K562 (cell line): Measurements from ENCODE around the gene PCDHGA7. TPM values are rescaled to one million over a fixed set of nuclear protein-coding genes. Genes with fewer than 3 reads are reported as not detected.

Source experiments
- ATAC-seq: fragments of 200-7000 bp; cut with Tn5 transposase; 3 replicates; pipeline ENCODE4 v1.9.1; 2020; ENCODE audit warnings: moderate library complexity
- BruUV-seq: library from RNA; stranded (reverse); fragments of 400-500 nt; replicated peaks from 2 replicates; lab custom pipeline; 2021; lab: Mats Ljungman, UMichigan
- CTCF ChIA-PET: fragments of 300-600 bp; formaldehyde crosslinking; extraction: SDS; loops from one replicate; lab custom pipeline; 2021; ENCODE audit warnings: low intra/inter-chr PET ratio; lab: Yijun Ruan, JAX
- POLR2A ChIA-PET: fragments of 300-600, 350-650 bp; sonication (Branson Sonifier 250); formaldehyde crosslinking; extraction: SDS; loops from one replicate; lab custom pipeline; 2021; ENCODE audit warnings: antibody characterized with exemption, inconsistent platforms; lab: Yijun Ruan, JAX
- DNase-seq, 4 experiments: peaks; one replicate each; pipeline versions ENCODE4 v3.0.0 to v3.0.0-alpha.2; 2011 to 2018; ENCODE audit warnings: low spot score in 3 of 4, mixed read lengths in 3 of 4; ENCODE audit errors: extremely low read depth in 1 of 4
- FAIRE-seq: peaks from 2 replicates; lab custom pipeline; 2011; peaks lifted over from hg19 to GRCh38; lab: Jason Lieb, UNC
- H2AFZ ChIP-seq: 2 replicates; pipeline ENCODE4 v1.6.0; 2011; ENCODE audit warnings: low read depth, low read length, control low read depth, inconsistent platforms
- H3K27ac ChIP-seq: fragments of 200-600 bp; 3 replicates; pipeline ENCODE4 v1.8.0; 2011; ENCODE audit warnings: low read depth, mild to moderate bottlenecking, control low read depth, inconsistent platforms, low read length, moderate library complexity, mixed read lengths; ENCODE audit errors: extremely low read depth
- H3K27me3 ChIP-seq, 2 experiments: fragments of 300-600 bp in 1 of 2; 2 replicates in 1 of 2; 3 replicates in 1 of 2; pipeline versions ENCODE4 v1.6.0 to v1.8.0; 2011; ENCODE audit warnings: inconsistent platforms in 2 of 2, low read length in 2 of 2, mild to moderate bottlenecking in 1 of 2, mixed read lengths in 1 of 2, moderate library complexity in 1 of 2; ENCODE audit not compliant: control insufficient read depth in 2 of 2, insufficient read depth in 2 of 2
- H3K36me3 ChIP-seq: fragments of 300-600 bp; 3 replicates; pipeline ENCODE4 v1.8.0; 2011; ENCODE audit warnings: mild to moderate bottlenecking, low read length, inconsistent platforms; ENCODE audit not compliant: control insufficient read depth, insufficient read depth
- H3K4me1 ChIP-seq, 2 experiments: fragments of 200-600 bp in 1 of 2; replicated peaks in 1 of 2; 2 replicates in 1 of 2; 3 replicates in 1 of 2; pipeline versions ENCODE4 v1.5.1 to v1.8.0; 2011; ENCODE audit warnings: inconsistent platforms in 2 of 2, low read length in 2 of 2, mild to moderate bottlenecking in 1 of 2, mixed read lengths in 1 of 2, moderate library complexity in 1 of 2; ENCODE audit not compliant: control insufficient read depth in 2 of 2, insufficient read depth in 2 of 2
- H3K4me2 ChIP-seq: 2 replicates; pipeline ENCODE4 v1.6.1; 2011; ENCODE audit warnings: low read length, control low read depth, inconsistent platforms, mixed read lengths; ENCODE audit not compliant: insufficient read depth
- H3K4me3 ChIP-seq: fragments of 200-600 bp; sonication (generic), shearing (Covaris generic); 2 replicates; pipeline ENCODE4 v1.5.1; 2016; ENCODE audit warnings: control low read depth, inconsistent platforms
- H3K79me2 ChIP-seq: fragments of 200-600 bp; 3 replicates; pipeline ENCODE4 v1.8.0; 2011; ENCODE audit warnings: low read length, inconsistent platforms; ENCODE audit not compliant: control insufficient read depth, insufficient read depth
- H3K9ac ChIP-seq, 2 experiments: 2 replicates each; pipeline versions ENCODE4 v1.6.0 to v1.6.1; 2011; ENCODE audit warnings: low read depth in 2 of 2, low read length in 2 of 2, control low read depth in 1 of 2, inconsistent platforms in 1 of 2, mild to moderate bottlenecking in 1 of 2, mixed read lengths in 1 of 2; ENCODE audit not compliant: insufficient read depth in 1 of 2
- H3K9me1 ChIP-seq: one replicate; pipeline ENCODE4 v1.6.0; 2011; ENCODE audit warnings: inconsistent platforms, mild to moderate bottlenecking, low read length, moderate library complexity; ENCODE audit not compliant: control insufficient read depth, insufficient read depth
- H3K9me3 ChIP-seq: replicated peaks from 2 replicates; pipeline ENCODE4 v1.5.1; 2011; ENCODE audit warnings: low read depth, low read length, inconsistent platforms; ENCODE audit not compliant: control insufficient read depth, insufficient read depth
- H4K20me1 ChIP-seq: replicated peaks from 2 replicates; pipeline ENCODE4 v1.6.1; 2011; ENCODE audit warnings: low read length, inconsistent platforms, mixed read lengths; ENCODE audit not compliant: control insufficient read depth, insufficient read depth
- ATF7 ChIP-seq: fragments of 450-650 bp; IDR thresholded peaks from 2 replicates; pipeline ENCODE4 v1.7.1; 2014; ENCODE audit warnings: mild to moderate bottlenecking, moderate library complexity
- BMI1 ChIP-seq: fragments of 150-350 bp; IDR thresholded peaks from 2 replicates; pipeline ENCODE4 v1.6.1; 2014; ENCODE audit warnings: low read length
- ETV6 ChIP-seq, 3 experiments: fragments of 150-350 bp in 1 of 3; sonication (generic) in 1 of 3; formaldehyde crosslinking in 1 of 3; IDR thresholded peaks; 2 replicates each; pipeline versions ENCODE4 v1.6.1 to v1.8.0; 2014 to 2022; ENCODE audit warnings: borderline replicate concordance in 2 of 3, low read depth in 2 of 3, antibody characterized with exemption in 1 of 3, low read length in 1 of 3, mild to moderate bottlenecking in 1 of 3, missing genetic modification reagents in 1 of 3
- NR0B1 ChIP-seq: fragments of 450-650 bp; IDR thresholded peaks from one replicate; pipeline ENCODE4 v1.6.1; 2018; ENCODE audit warnings: mild to moderate bottlenecking, moderate library complexity; ENCODE audit not compliant: partially characterized antibody
- RAD21 ChIP-seq, 2 experiments: fragments of 250-450 bp in 1 of 2; fragments of 450-650 bp in 1 of 2; sonication (Bioruptor Pico) in 1 of 2; formaldehyde crosslinking in 1 of 2; IDR thresholded peaks in 1 of 2; conservative IDR thresholded peaks in 1 of 2; 2 replicates each; pipeline versions ENCODE4 v1.4.0 to v1.8.0; 2020 to 2022; ENCODE audit warnings: mild to moderate bottlenecking in 2 of 2, moderate library complexity in 1 of 2
- REST ChIP-seq, 2 experiments: fragments of 450-650 bp; formaldehyde crosslinking in 1 of 2; IDR thresholded peaks; 2 replicates each; pipeline versions ENCODE4 v1.4.0 to v1.6.1; 2014 to 2020; ENCODE audit warnings: mild to moderate bottlenecking in 2 of 2, borderline replicate concordance in 1 of 2, low read depth in 1 of 2
- SMC3 ChIP-seq: conservative IDR thresholded peaks from 2 replicates; pipeline ENCODE4 v1.6.1; 2011; ENCODE audit warnings: low read depth, low read length, improper control_type of control experiment; ENCODE audit not compliant: insufficient read depth
- ZSCAN29 ChIP-seq: fragments of 450-650 bp; IDR thresholded peaks from 2 replicates; pipeline ENCODE4 v1.6.1; 2017
- whole genome bisulfite sequencing: fragments of 100-300 bp; shearing (Covaris generic); methylation state at CpG from one replicate; pipeline ENCODE4 v1.1.6; 2016; ENCODE audit warnings: low coverage, mixed read lengths; ENCODE audit not compliant: insufficient coverage; ENCODE audit errors: missing lambda C conversion rate; 5-methylcytosine and 5-hydroxymethylcytosine counted together
- in situ Hi-C: fragments of 300-500 bp; cut with MboI; formaldehyde crosslinking; loops from 4 replicates; pipeline ENCODE4 v1.15.0; 2018; ENCODE audit warnings: inconsistent platforms, mixed read lengths
- intact Hi-C: fragments of 100-400 bp; cut with micrococcal nuclease; formaldehyde crosslinking; loops from 2 replicates; pipeline ENCODE4 v1.14.2; 2022
- polyA plus RNA-seq, 8 experiments: library from polyadenylated mRNA; depleted of rRNA in 4 of 8; stranded (reverse) in 5 of 8; unstranded in 3 of 8; fragments of >200 nt; fragmentation: Nextera tagmentation in 2 of 8; fragmentation: Illumina TruSeq in 1 of 8; extraction: Ambion mirVana in 2 of 8; extraction: Trizol in 1 of 8; gene quantifications; 2 replicates each; pipeline versions ENCODE4 v1.2.1 to v1.2.3, GENCODE V29; 2011 to 2014; ENCODE audit warnings: inconsistent platforms in 1 of 8, missing spikeins in 1 of 8
- total RNA-seq, 7 experiments: library from RNA; depleted of rRNA in 6 of 7; stranded (reverse); fragments of >200 nt in 6 of 7; fragmentation: Illumina TruSeq in 2 of 7; extraction: Trizol in 2 of 7; gene quantifications; 2 replicates each; pipeline versions ENCODE4 v1.2.1 to v1.2.3, GENCODE V29; 2011 to 2021; ENCODE audit warnings: low replicate concordance in 1 of 7

PCDHGA7 gene
- total and polyA plus RNA-seq, 9 of the 15 experiments (the other 6 are each of a cell fraction or from before 2014, with no cell fraction given) = 0.03 to 0.11 (median 0.06) TPM; not detected in 5

GRCh38 chr5:141402553-141403243 lies 20.2 kb downstream of the PCDHGA7 start, which contains the start of gene PCDHGA9:
Gene PCDHGA9 (plus strand): TSS chr5:141402778. CDS start chr5:141402953, 175 bp downstream.
- Histone ChIP-seq H3K27ac (no peak within 1 kb of the TSS), H3K4me2 (no peak within 1 kb of the TSS), H3K9ac (no peak within 1 kb of the TSS), H2AFZ (no peak within 1 kb of the TSS), H3K9me3 (peaks cover 2% of the 10 kb centered on the region; the same call in 1 of the 2 replicates), H3K9me1 (no peaks in the 10 kb centered on the region), H3K4me1 (peaks cover 0 to 9% of the 10 kb centered on the region in 2 experiments; a peak in 3 of 5 replicates), H3K36me3 (no peaks in the 10 kb centered on the region), H3K27me3 (peaks cover 3 to 30% of the 10 kb centered on the region in 2 experiments; a peak in 3 of 5 replicates), H3K4me3 (no peak within 1 kb of the TSS), H3K79me2 (no peaks in the 10 kb centered on the region), H4K20me1 (no peaks in the 10 kb centered on the region)
- no TSS peak for BruUV-seq
- FAIRE-seq = peak; percentile 68
- POLR2A ChIA-PET = no interaction called here
- ATAC-seq = peak; percentile 78
- CTCF ChIA-PET = interaction anchor here (1.2 to 2.1 kb wide), 2 partner anchors 122 to 161 kb away, joined by 5 to 10 read pairs; no protein-coding TSS in a partner anchor
- 11% methylated on average over 22 of the region's 27 CpGs for WGBS
- in situ Hi-C loops = no loop called here
- DNase-seq = peak; percentile 34 to 60 (median 38)
- intact Hi-C loops = no loop called here
- 0 out of 2 replicates have a peak, but pooled peaks have one; percentile 13 for TF ChIP-seq SMC3
- no peak for TF ChIP-seq NR0B1
- no peak for TF ChIP-seq BMI1
- TF ChIP-seq REST (IDR thresholded peaks at IDR 0.05; ENCODE audit: borderline replicate concordance) = peak; percentile 19; the same call in 1 of the 2 replicates
- no peak for TF ChIP-seq REST (CRISPR knock-in tag; IDR thresholded peaks at IDR 0.05; ENCODE audit: low read depth)
- TF ChIP-seq ATF7 = no peak
- no peak for TF ChIP-seq ETV6 (IDR thresholded peaks at IDR 0.05; ENCODE audit: borderline replicate concordance in 1 of 2, low read depth in 2 of 2, low read length in 1 of 2)
- TF ChIP-seq ETV6 (CRISPR knock-in tag; IDR thresholded peaks at IDR 0.05; ENCODE audit: borderline replicate concordance) = no peak
- peak in 1 of 2 experiments; percentile 41; a peak in 2 of 4 replicates for TF ChIP-seq RAD21 (CRISPR knock-in tag; conservative IDR thresholded peaks at IDR 0.05 in 1 of 2, IDR thresholded peaks at IDR 0.05 in 1 of 2)
- TF ChIP-seq ZSCAN29 = peak; percentile 72
